Measurements from ENCODE around the gene CSNK2A2. TPM values are rescaled to one million over a fixed set of nuclear protein-coding genes. Genes with fewer than 3 reads are reported as not detected.
A peak's percentile ranks its signal among the peaks of the same experiment; 100 is the strongest.

The CSNK2A2 gene
- total RNA-seq, 1 donor from 2014 or later = 35.5 TPM

DNA sequence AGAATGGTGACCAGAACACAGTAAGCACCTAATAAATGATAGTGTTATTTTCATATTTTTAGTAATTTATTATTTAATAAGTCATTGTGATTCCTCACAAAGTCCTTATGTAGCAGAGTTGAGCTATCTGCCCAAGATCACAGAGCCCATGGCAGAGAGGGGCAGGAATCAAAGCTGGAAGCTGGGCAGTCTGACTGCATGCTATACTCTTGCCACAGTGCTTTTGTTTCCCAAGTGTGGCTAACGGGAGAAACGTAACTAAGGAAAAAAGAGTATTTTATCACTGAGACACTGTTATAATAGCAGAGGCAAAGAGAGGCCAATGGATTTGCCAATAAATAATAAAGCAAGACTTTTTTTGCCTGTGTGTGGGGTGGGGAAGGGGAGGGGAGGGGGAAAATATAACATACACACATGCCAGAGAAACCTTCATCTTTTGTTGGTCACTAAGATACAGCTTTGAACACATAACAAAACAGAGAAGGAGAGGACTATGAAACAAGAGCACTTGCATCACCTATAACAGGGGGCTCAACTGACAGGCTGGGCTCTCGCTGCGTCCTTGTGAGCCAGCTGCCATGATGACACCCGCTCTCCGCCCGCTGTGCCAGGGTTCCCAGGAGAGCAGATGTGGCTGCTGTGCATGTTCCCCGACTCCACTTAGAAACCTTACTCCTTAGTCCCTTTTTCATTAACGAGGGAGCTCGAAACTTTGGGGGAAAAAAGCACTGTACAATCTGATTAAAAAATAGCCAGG is 10.1 kb downstream of the CSNK2A2 start:
- no peak overlapping the region for H3K4me3 ChIP-seq (ENCODE audit: low read depth, low read length)
- no peaks in the 10 kb centered on the region for H3K27me3 ChIP-seq (ENCODE audit: control insufficient read depth, insufficient read depth, low read length)
- TF ChIP-seq, protein P1, sequence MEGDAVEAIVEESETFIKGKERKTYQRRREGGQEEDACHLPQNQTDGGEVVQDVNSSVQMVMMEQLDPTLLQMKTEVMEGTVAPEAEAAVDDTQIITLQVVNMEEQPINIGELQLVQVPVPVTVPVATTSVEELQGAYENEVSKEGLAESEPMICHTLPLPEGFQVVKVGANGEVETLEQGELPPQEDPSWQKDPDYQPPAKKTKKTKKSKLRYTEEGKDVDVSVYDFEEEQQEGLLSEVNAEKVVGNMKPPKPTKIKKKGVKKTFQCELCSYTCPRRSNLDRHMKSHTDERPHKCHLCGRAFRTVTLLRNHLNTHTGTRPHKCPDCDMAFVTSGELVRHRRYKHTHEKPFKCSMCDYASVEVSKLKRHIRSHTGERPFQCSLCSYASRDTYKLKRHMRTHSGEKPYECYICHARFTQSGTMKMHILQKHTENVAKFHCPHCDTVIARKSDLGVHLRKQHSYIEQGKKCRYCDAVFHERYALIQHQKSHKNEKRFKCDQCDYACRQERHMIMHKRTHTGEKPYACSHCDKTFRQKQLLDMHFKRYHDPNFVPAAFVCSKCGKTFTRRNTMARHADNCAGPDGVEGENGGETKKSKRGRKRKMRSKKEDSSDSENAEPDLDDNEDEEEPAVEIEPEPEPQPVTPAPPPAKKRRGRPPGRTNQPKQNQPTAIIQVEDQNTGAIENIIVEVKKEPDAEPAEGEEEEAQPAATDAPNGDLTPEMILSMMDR (IDR thresholded peaks at IDR 0.05; ENCODE audit: insufficient read depth, low read length, severe bottlenecking) = no peak
- H3K36me3 ChIP-seq (ENCODE audit: control insufficient read depth, insufficient read depth, low read length) = peaks cover 20% of the 10 kb centered on the region
- FAIRE-seq (no peak), DNase-seq (ENCODE audit: low read depth) (no peak)

DNA sequence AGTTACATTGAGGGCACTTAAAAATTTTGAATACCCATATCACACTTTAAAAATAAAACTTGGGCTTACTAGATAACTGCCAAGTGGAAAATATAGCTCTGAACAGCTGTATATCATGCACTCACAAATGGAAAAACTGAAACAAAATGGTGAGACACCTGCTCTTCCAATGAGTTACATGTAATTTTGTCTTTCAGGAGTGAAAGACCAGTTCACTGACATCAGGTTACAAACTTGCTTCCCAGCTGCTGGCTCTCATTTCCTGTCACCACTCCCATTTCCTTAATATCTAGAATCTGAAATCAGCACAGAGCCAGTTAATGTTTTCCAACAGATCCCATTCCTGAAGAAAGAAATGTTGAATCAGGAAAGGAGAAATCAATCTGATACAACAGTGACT is 10.8 kb downstream of the CSNK2A2 start:
- H3K36me3 ChIP-seq (ENCODE audit: control insufficient read depth, insufficient read depth, low read length) = peaks cover 19% of the 10 kb centered on the region
- FAIRE-seq (no peak), DNase-seq (ENCODE audit: low read depth) (peak; percentile 9)
- H3K4me3 ChIP-seq (ENCODE audit: low read depth, low read length) = no peak overlapping the region
- TF ChIP-seq, protein P1 (IDR thresholded peaks at IDR 0.05; ENCODE audit: insufficient read depth, low read length, severe bottlenecking) = no peak
- no peaks in the 10 kb centered on the region for H3K27me3 ChIP-seq (ENCODE audit: control insufficient read depth, insufficient read depth, low read length)

DNA sequence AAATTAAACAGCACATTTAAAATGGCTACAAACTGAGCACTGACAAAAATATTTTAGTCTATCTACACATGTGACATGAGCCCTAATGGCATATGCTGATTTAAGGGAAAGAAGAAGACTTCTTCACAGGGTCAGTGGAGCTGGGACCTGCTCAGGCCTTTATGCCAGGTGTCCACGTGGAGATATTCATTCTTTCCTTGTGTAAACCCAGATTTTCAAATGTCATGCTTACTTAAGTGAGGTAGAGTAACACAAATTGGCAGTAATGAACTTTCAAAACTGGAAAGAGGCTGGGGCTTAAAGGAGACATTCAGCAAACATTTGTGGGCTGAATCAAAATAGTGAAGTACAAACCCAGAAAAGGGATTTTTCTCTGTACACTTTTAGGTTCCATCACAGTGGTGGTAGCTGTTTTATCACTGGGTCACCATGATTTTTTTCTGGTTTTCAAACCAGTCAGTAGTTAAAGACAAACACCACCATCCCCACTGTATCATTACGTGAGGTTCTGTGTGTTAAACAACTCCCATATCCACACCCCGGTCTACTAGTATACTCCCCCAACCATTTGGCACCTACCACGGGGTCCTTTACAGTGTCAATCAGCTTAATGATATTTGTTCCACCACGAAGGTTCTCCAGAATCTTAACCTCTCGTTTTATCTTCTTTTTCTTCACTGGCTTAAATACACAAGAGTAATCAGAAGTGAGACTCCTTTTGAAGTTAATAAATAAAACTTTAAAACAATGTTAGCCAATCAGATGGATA is 11.5 kb downstream of the CSNK2A2 start:
- no peaks in the 10 kb centered on the region for H3K27me3 ChIP-seq (ENCODE audit: control insufficient read depth, insufficient read depth, low read length)
- H3K4me3 ChIP-seq (ENCODE audit: low read depth, low read length) = no peak overlapping the region
- H3K36me3 ChIP-seq (ENCODE audit: control insufficient read depth, insufficient read depth, low read length) = peaks cover 19% of the 10 kb centered on the region
- TF ChIP-seq, protein P1 (IDR thresholded peaks at IDR 0.05; ENCODE audit: insufficient read depth, low read length, severe bottlenecking) = no peak
- FAIRE-seq = no peak
- DNase-seq (ENCODE audit: low read depth) = no peak

DNA sequence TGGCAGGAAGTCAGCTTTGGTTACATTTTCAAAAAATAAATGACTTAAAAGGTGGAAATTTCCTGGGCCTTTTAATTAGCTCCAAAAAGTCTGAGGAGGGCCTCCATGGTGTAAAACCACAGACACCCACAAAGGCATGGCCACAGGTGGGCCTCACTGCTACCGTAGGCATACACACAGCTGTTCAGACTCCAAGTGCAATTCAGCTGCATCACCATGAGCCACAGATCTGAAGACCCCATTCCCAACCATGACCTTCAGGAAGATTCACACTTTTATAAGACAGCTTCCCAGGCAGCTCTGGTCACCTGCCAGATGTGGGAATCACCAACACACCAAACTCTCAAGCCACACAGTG is 20.6 kb downstream of the CSNK2A2 start:
- Histone ChIP-seq H3K27me3 (ENCODE audit: control insufficient read depth, insufficient read depth, low read length) (no peaks in the 10 kb centered on the region), H3K4me3 (ENCODE audit: low read depth, low read length) (no peak overlapping the region), H3K36me3 (ENCODE audit: control insufficient read depth, insufficient read depth, low read length) (peaks cover 9% of the 10 kb centered on the region)
- DNase-seq (ENCODE audit: low read depth) (no peak), FAIRE-seq (no peak)
- TF ChIP-seq, protein P1 (IDR thresholded peaks at IDR 0.05; ENCODE audit: insufficient read depth, low read length, severe bottlenecking) = no peak

DNA sequence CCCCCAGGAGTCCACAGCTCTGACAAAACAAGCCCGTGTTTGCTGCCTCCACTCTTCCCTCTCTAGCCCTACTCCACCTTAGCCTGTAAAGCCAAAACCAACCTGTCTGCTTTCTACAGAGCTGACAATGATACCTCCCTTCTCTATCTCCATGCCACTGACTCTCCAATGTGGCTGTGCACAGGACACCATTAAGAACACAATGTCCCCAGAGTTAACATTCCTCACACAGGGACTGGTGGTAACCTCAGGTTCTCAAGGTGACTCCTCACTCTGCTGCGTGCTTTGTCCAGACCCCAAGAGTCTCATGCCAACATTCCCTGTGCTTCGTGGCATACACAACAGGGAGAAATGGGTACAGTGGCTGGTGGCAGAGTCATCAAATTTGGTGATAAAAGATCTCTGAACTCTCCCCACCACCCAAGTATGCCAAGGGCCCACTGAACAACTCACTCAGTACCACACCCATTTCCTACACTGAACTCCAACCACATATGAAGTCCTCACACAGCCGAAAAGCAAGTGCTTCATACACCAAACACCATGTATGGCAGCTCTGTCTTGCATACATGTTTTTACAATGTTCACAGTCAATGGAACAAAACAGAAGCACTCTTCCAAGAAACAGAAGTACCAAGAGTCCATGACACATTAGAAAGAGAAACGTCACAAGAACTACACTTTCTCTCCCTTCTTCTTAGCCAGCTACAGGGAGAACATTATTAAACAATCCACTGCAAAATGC is 21.1 kb downstream of the CSNK2A2 start:
- Histone ChIP-seq H3K36me3 (ENCODE audit: control insufficient read depth, insufficient read depth, low read length) (peaks cover 9% of the 10 kb centered on the region), H3K27me3 (ENCODE audit: control insufficient read depth, insufficient read depth, low read length) (no peaks in the 10 kb centered on the region), H3K4me3 (ENCODE audit: low read depth, low read length) (no peak overlapping the region)
- no peak for DNase-seq (ENCODE audit: low read depth)
- TF ChIP-seq, protein P1 (IDR thresholded peaks at IDR 0.05; ENCODE audit: insufficient read depth, low read length, severe bottlenecking) = no peak
- FAIRE-seq = peak; percentile 83
